Measurements from ENCODE around the gene STK40.

Gene STK40

GRCh38 chr1:36343651-36344394 is 41.9 kb downstream of the STK40 start:
- DNase-seq (ENCODE audit: low read depth): no peak

DNA sequence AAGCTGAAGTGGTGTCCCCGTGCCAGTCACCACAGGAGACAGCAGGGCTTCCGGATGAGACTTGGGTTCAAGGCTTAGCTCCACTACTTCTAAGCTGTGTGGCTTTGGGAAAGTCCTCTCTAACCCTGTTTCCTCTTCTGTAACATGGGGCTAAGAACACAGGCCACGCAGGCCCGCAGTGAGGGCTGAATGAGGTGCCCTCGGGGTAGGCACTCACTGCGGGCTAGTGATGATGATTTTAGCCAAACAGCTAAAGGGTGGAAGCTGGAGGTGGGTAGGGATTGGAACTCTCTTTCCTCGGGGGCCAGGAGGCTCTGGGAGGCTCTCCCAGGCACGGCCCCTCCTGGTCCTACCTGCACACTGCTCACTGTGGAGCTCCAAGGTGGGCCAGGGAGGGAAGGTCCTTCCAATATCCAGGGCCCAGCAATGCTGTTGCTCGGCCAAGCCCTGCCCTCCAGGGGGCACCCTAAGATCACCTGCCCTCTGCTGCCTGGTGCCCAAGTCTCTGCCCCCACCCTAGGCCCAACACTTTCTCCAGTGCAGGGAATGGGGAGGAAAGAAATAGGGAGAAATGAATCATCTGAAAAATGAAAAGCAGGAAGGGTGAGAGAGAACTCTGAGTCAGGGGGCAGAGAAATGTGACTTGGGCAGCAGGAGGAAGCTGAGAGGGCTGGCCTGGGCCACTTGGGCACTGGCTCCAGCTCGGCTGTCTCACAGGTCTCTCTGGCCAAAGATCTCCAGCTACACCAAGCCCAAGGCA is 43.1 kb downstream of the STK40 start:
- DNase-seq (ENCODE audit: low read depth): peak; percentile 43

DNA sequence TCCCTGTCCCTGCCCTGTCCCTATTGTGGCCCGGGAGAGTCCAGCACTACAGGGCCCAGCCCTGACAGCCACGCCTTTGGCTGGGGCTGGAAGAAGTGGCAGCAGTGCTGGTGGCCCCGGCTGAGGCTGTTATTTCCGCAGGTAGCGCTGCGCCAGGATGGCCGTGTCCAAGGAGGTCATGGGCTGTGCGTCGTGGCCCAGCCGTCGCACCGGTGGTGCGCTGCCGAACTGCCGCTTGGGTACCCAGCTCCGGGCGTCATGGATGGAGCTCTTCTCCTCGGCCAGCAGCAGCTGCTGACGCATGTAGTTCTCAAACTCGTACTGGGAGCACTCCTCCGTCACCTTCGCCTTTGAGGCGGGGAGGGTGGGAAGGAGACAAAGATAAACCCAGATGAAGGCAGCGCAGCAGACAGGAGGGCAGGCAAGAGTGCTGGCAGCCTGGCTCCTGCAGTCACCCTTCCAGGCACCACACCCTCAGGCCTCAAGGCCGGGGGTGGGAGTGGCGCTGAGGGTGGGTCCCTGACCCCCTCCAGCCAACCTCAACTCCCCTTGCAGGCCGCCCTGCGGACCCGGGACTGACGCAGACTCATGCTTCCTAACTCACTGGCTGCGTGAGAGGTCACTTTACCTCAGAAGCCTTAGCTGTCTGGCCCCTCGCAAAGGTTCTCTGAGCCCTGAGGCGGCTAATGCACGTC is 44.0 kb downstream of the STK40 start:
- DNase-seq (ENCODE audit: low read depth): no peak

- DNase-seq (ENCODE audit: low read depth): no peak
Observed at GRCh38 chr1:36339615-36340014, 46.1 kb downstream of the STK40 start.

- DNase-seq (ENCODE audit: low read depth): no peak
Observed at GRCh38 chr1:36339215-36339614, 46.5 kb downstream of the STK40 start.

GRCh38 chr1:36337830-36338229 is 47.9 kb downstream of the STK40 start:
- no peak for DNase-seq (ENCODE audit: low read depth)

- DNase-seq (ENCODE audit: low read depth): no peak
Observed at GRCh38 chr1:36330940-36331339, 54.8 kb downstream of the STK40 start.

- no peak for DNase-seq (ENCODE audit: low read depth)
Observed at GRCh38 chr1:36329817-36330216, 55.9 kb downstream of the STK40 start.

- no peak for DNase-seq (ENCODE audit: low read depth)
Observed at GRCh38 chr1:36328713-36329112, 57.0 kb downstream of the STK40 start.

- no peak for DNase-seq (ENCODE audit: low read depth)
Observed at GRCh38 chr1:36328088-36328480, 57.6 kb downstream of the STK40 start.

- no peak for DNase-seq (ENCODE audit: low read depth)
Observed at GRCh38 chr1:36327421-36328087, 58.2 kb downstream of the STK40 start.

DNA sequence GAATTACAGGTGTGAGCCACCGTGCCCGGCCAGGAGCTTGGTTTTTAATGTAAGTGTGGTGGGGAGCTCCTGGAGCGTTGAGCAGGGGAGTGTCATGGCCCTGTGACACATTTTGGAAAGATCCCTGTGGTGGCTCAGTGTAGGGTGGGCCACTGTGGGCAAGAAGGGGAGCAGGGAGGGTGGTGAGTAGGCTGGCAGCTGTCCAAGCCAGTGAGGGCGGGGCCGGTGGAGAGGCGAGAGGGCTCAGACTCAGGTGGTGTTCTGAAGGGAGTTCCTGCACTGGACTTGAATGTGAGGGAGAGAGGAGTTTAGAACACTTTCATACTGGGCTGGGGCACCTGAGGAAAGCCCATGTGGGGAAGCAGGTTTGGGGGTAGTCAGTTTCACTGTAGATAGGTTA is 59.2 kb downstream of the STK40 start:
- DNase-seq (ENCODE audit: low read depth): no peak

DNA sequence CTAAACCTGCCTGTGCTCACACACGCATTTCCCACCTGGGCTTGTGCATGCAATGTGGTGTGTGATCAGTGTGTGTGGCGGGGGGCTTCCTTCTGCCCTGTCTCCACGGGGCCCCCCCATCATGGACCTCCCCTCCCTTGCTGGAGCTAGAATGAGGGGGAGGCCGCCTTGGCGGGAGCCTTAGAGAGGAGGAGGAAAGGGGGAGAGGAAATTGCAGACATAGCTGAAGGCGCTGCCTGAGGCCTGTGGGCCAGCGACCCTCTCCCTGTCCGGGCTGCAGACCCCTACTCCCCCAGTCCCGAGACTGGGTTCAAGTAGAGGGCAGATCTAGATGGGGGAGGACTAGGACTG is 61.4 kb downstream of the STK40 start:
- no peak for DNase-seq (ENCODE audit: low read depth)

- DNase-seq (ENCODE audit: low read depth): peak; percentile 28
Observed at GRCh38 chr1:36323636-36324352, 61.9 kb downstream of the STK40 start, which contains the start of gene EVA1B. Gene EVA1B (minus strand): TSS chr1:36323645. CDS start chr1:36323037, 608 bp downstream.

DNA sequence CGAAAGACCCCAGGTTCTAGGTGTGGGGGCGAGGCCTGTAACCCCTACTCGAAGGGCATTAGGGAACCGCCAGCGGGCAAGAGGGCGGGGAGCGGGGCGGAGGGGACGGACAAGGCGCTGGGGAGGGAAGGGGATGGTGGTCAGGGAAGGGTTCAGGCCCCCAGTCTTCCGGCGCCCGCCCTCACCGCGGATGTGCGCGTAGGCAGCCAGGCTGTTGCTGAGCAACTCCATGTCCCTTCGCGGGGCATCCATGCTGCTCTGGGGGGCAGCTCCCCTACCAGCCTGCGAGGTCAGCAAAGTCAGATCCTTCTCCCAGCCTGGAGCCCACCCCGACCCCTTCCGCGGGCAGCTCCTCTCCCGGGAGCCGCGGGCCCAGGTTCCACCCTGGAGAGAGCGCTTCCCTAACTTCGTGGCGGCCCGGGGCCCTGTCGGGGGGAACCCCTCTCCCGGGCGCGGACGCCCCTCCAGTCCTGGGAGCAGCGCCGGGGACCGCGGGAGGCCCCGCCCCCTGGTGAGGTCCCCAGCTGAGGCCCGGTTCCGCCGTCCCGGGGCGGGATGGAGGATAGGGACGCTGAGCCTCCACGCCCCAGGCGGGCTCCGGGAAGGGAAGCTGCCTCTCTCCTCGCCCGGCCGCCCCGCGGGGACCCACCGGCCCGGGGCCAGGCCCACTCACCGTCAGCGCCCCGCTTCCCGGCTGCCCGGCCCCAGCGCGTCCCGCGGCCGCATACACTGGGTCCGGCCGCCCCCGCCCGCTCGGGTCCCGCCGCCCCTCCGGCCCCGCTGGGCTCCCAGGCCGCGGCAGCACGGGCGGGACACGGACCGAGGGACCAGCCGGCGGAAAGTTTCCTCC is 62.7 kb downstream of the STK40 start:
- DNase-seq (ENCODE audit: low read depth): peak; percentile 21

DNA sequence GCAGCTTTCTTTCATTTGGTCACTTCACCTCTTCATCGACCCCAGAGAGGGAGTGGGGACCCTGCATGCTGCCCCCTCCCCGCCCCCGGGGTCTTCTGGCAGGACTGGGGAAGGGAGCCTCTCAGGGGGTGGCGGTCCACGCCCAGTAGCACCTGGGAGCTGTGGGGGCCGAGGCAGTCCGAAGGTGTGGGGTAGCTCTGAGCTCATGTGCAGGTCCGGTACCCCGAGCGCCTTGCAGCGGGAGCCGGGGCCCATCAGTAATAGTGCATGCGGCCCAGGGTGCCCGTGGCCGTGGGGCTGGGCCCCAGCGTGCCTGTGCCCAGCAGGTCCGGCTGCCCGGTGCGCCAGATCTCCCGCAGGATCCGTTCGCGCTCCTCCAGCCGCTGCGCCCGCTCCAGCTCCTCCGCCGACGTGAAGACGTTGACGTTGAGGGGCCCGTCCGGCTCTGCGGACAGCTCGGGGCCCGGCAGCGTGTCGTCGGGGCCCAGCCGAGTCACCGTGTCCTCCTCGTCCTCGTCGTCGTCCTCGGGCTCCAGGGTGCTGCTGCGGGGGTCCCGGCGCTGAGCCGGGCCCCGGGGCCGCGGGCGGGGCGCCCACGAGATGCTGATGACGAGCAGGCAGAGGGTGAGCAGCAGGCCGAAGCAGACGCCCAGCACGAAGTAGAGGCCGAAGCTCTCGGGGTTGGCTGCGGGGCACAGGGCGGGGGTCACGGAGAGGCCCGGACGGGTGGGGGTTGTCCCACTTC is 63.5 kb downstream of the STK40 start:
- no peak for DNase-seq (ENCODE audit: low read depth)

DNA sequence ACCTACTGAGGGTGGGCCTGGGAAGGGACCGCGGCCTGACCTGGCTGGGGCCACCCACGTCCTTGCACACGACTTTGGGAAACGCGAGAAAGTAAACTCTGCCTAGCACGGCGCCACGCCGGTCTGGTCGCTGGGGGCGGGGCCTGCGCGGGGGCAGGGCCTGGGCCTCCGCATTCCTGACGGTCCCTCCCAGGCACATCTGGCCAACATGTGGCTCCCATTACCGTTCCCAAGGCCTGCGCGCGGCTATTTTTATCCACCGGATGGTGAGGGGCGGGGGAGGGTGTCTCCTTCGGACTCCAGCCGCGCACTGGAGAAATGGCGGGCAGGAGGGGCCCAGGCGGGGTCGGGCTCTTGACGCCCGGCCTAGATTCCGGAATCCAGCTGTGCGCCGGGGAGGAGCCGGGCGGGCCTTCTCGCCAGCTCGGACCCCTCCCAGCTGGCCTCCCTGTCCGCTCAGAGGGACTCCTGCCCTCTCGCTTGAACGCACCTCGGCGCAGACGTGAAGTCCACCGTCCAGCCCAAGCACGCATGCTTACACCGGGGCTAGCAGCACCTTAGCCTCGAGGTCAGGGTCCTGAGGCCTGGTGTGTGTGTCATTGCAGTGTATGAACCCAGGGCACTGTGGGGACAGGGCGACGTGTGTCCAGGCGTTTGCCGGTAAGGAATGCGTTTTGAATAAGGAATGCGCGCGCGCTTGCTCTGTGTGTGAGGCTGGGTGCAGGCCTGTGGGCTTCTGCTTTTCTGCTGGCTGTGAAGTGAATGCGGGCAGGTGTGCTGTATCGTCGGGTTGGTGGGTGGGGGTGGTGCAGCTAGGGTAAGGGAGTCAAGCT is 64.4 kb downstream of the STK40 start:
- DNase-seq (ENCODE audit: low read depth): no peak

GRCh38 chr1:36320767-36321118 is 65.0 kb downstream of the STK40 start:
- no peak for DNase-seq (ENCODE audit: low read depth)

DNA sequence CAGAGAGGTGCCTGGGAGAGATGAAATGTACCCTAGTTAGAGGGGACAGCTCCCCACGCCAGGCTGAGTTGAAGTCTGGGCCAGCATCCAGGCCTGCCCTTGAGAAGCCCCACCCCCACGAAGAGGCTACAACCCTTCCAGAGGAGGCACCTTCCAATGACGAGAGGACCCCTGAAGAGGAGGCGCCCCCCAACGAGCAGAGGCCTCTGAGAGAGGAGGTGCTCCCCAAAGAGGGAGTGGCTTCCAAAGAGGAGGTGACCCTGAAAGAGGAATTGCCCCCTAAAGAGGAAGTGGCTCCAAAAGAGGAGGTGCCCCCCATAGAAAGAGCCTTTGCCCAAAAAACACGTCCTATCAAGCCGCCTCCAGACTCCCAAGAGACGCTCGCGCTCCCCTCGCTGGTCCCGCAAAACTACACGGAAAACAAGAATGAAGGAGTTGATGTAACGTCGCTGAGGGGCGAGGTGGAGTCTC is 65.4 kb downstream of the STK40 start:
- DNase-seq (ENCODE audit: low read depth): no peak
